Measurements from ENCODE around the gene MAP3K15.

DNA sequence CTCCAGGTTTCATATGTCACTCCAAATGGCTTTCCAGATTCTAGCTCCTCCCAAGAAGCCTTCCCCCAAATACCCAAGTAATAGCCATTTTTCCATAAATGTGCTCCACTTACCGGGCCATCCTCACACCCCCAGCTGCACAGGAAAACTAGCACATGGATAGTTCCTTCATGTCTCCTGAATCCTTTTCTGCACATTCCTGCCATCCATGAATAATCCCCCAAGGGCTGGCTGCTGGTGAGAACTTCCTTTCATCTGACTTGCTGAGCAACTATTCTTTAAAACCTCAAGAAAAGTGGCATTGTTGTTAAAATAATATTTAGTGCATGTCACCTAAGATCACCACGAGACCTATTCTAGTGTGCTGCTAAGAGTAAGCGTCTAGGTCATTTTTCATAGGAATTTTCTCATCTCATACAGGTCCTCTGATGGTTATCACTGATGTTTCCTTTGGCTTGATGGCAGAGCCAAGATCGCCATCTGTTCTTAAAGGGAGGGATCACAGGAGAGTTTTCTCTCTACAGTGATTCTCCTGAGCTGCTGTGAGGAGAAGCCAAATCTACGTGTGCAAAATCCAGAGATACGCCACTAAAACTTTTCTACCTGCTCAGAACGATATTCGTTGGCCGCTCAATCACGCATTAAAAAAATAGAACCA lies 71.3 kb downstream of the MAP3K15 start:
- TF ChIP-seq CTCF (IDR thresholded peaks at IDR 0.05) (no peak), EZH2phosphoT487 (IDR thresholded peaks at IDR 0.05) (no peak)
